HEK293 (cell line): ENCODE data around the gene SIM2.
"Not testable (repeated sequence)": the region's sequence is repeated elsewhere in the genome, so short reads cannot be mapped to it uniquely, and the experiment has no call there.

Source experiments
- CTCF ChIA-PET: fragments of 350-600 bp; formaldehyde crosslinking; extraction: SDS; loops from one replicate; lab custom pipeline; 2021; ENCODE audit warnings: antibody characterized with exemption; lab: Yijun Ruan, JAX
- POLR2A ChIA-PET: fragments of 300-600 bp; formaldehyde crosslinking; extraction: SDS; loops from one replicate; lab custom pipeline; 2020; ENCODE audit warnings: antibody characterized with exemption, inconsistent platforms; lab: Yijun Ruan, JAX
- H3K27ac ChIP-seq: fragments of 200-500 bp; sonication (Bioruptor generic); 2 replicates; pipeline ENCODE4 v1.5.1; 2014; ENCODE audit warnings: low read depth, low read length, control low read depth, inconsistent platforms; ENCODE audit errors: extremely low read depth
- H3K36me3 ChIP-seq, 2 experiments: fragments of 200-500 bp in 1 of 2; sonication (Bioruptor generic) in 1 of 2; 1 replicate in 1 of 2; 2 replicates in 1 of 2; pipeline ENCODE4 v1.5.1; 2014 to 2017; ENCODE audit warnings: inconsistent platforms in 2 of 2, low read length in 2 of 2; ENCODE audit not compliant: control insufficient read depth in 2 of 2, insufficient read depth in 1 of 2
- H3K4me1 ChIP-seq: fragments of 200-500 bp; sonication (Bioruptor generic); 2 replicates; pipeline ENCODE4 v1.5.1; 2014; ENCODE audit warnings: mild to moderate bottlenecking, low read length, inconsistent platforms; ENCODE audit not compliant: control insufficient read depth, insufficient read depth
- H3K4me3 ChIP-seq: 2 replicates; pipeline ENCODE4 v1.5.1; 2011; ENCODE audit warnings: low read depth, mild to moderate bottlenecking, control low read depth, low read length, moderate library complexity
- H3K9me3 ChIP-seq: fragments of 200-500 bp; sonication (Bioruptor generic); 2 replicates; pipeline ENCODE4 v1.5.1; 2014; ENCODE audit warnings: low read depth, low read length, inconsistent platforms; ENCODE audit not compliant: control insufficient read depth, insufficient read depth
- EGR2 ChIP-seq: fragments of 450-650 bp; formaldehyde crosslinking; IDR thresholded peaks from 2 replicates; pipeline ENCODE4 v1.5.1; 2016; ENCODE audit warnings: low read depth, missing biosample characterization, missing genetic modification characterization
- GFI1B ChIP-seq: fragments of 450-650 bp; formaldehyde crosslinking; IDR thresholded peaks from 2 replicates; pipeline ENCODE4 v1.5.1; 2016; ENCODE audit warnings: missing biosample characterization, missing genetic modification characterization
- GLI4 ChIP-seq: fragments of 450-650 bp; formaldehyde crosslinking; IDR thresholded peaks from 2 replicates; pipeline ENCODE4 v1.5.1; 2016; ENCODE audit warnings: missing biosample characterization, missing genetic modification characterization
- HOXA7 ChIP-seq: sonication (generic); formaldehyde crosslinking; IDR thresholded peaks from 2 replicates; pipeline ENCODE4 v1.8.1; 2022; ENCODE audit warnings: missing genetic modification reagents, borderline replicate concordance
- OVOL3 ChIP-seq: fragments of 450-650 bp; formaldehyde crosslinking; IDR thresholded peaks from 2 replicates; pipeline ENCODE4 v1.5.1; 2016; ENCODE audit warnings: missing biosample characterization, missing genetic modification characterization
- REST ChIP-seq: fragments of 450-650 bp; formaldehyde crosslinking; IDR thresholded peaks from 2 replicates; pipeline ENCODE4 v1.5.1; 2016; ENCODE audit warnings: missing biosample characterization, missing genetic modification characterization
- SP3 ChIP-seq: fragments of 450-650 bp; formaldehyde crosslinking; IDR thresholded peaks from 2 replicates; pipeline ENCODE4 v1.5.1; 2016; ENCODE audit warnings: missing biosample characterization, missing genetic modification characterization
- ZFP37 ChIP-seq: fragments of 450-650 bp; formaldehyde crosslinking; IDR thresholded peaks from 2 replicates; pipeline ENCODE4 v1.5.1; 2016; ENCODE audit warnings: missing biosample characterization, missing genetic modification characterization
- ZFP69B ChIP-seq: fragments of 450-650 bp; formaldehyde crosslinking; IDR thresholded peaks from 2 replicates; pipeline ENCODE4 v1.5.1; 2016; ENCODE audit warnings: missing biosample characterization, missing genetic modification characterization
- ZNF112 ChIP-seq: fragments of 450-650 bp; formaldehyde crosslinking; IDR thresholded peaks from 2 replicates; pipeline ENCODE4 v1.5.0; 2017; ENCODE audit warnings: missing biosample characterization, missing genetic modification characterization
- ZNF140 ChIP-seq: fragments of 450-650 bp; formaldehyde crosslinking; IDR thresholded peaks from 2 replicates; pipeline ENCODE4 v1.5.1; 2016; ENCODE audit warnings: missing biosample characterization, missing genetic modification characterization
- ZNF146 ChIP-seq: fragments of 450-650 bp; formaldehyde crosslinking; IDR thresholded peaks from 2 replicates; pipeline ENCODE4 v1.5.1; 2016; ENCODE audit warnings: missing biosample characterization, missing genetic modification characterization
- ZNF175 ChIP-seq: fragments of 450-650 bp; formaldehyde crosslinking; IDR thresholded peaks from 2 replicates; pipeline ENCODE4 v1.5.1; 2016; ENCODE audit warnings: missing biosample characterization, missing genetic modification characterization
- ZNF2 ChIP-seq: fragments of 450-650 bp; formaldehyde crosslinking; IDR thresholded peaks from 2 replicates; pipeline ENCODE4 v1.5.1; 2016; ENCODE audit warnings: missing biosample characterization, missing genetic modification characterization
- ZNF311 ChIP-seq: fragments of 450-650 bp; formaldehyde crosslinking; IDR thresholded peaks from 2 replicates; pipeline ENCODE4 v1.5.1; 2017; ENCODE audit warnings: missing biosample characterization, missing genetic modification characterization, borderline replicate concordance
- ZNF335 ChIP-seq: fragments of 450-650 bp; formaldehyde crosslinking; conservative IDR thresholded peaks from 2 replicates; pipeline ENCODE4 v1.5.1; 2016; ENCODE audit warnings: missing biosample characterization, missing genetic modification characterization
- ZNF394 ChIP-seq: fragments of 450-650 bp; formaldehyde crosslinking; IDR thresholded peaks from 2 replicates; pipeline ENCODE4 v1.5.1; 2016; ENCODE audit warnings: missing biosample characterization, missing genetic modification characterization, mild to moderate bottlenecking, moderate library complexity, borderline replicate concordance
- ZNF426 ChIP-seq: fragments of 450-650 bp; formaldehyde crosslinking; IDR thresholded peaks from 2 replicates; pipeline ENCODE4 v1.5.1; 2017; ENCODE audit warnings: missing biosample characterization, missing genetic modification characterization, mild to moderate bottlenecking, inconsistent platforms, moderate library complexity
- ZNF514 ChIP-seq: fragments of 450-650 bp; formaldehyde crosslinking; IDR thresholded peaks from 2 replicates; pipeline ENCODE4 v1.5.1; 2016; ENCODE audit warnings: missing biosample characterization, missing genetic modification characterization
- ZNF561 ChIP-seq: fragments of 450-650 bp; IDR thresholded peaks from 2 replicates; pipeline ENCODE4 v1.5.1; 2018; ENCODE audit warnings: missing biosample characterization, missing genetic modification characterization, borderline replicate concordance
- ZNF791 ChIP-seq: fragments of 450-650 bp; formaldehyde crosslinking; IDR thresholded peaks from 2 replicates; pipeline ENCODE4 v1.5.1; 2016; ENCODE audit warnings: missing biosample characterization, missing genetic modification characterization
- TF ChIP-seq, protein P1 (sequence below): fragments of 450-650 bp; formaldehyde crosslinking; conservative IDR thresholded peaks from 2 replicates; pipeline ENCODE4 v1.5.1; 2016; ENCODE audit warnings: low read depth, missing biosample characterization, missing genetic modification characterization

Gene SIM2

DNA sequence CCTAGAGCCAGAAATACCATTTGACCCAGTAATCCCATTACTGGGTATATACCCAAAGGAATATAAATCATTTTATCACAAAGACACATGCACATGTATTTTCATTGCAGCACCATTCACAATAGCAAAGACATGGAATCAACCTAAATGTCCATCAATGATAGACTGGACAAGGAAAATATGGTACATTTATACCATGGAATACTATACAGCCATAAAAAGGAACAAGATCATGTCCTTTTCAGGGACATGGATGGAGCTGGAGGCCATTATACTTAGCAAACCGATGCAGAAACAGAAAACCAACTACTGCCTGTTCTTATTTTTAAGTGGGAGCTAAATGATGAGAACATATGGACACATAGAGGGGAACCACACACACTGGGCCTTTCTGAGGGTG lies 41.6 kb upstream of the SIM2 start:
- H3K4me3 ChIP-seq, H3K9me3 ChIP-seq, H3K4me1 ChIP-seq, POLR2A ChIA-PET, H3K27ac ChIP-seq, H3K36me3 ChIP-seq: not testable (repeated sequence)
- CTCF ChIA-PET, result interaction anchor here (4.5 kb wide), 1 partner anchor 27 kb away, joined by 31 read pairs; no protein-coding TSS in a partner anchor
- TF ChIP-seq ZNF146 (tag by site-specific recombination), result peak; percentile 99

- ChIA-PET CTCF (interaction anchor here (0.6 to 4.5 kb wide), 6 partner anchors 11 to 196 kb away, joined by 3 to 31 read pairs (median 4); no protein-coding TSS in a partner anchor), POLR2A (no interaction called here)
- TF ChIP-seq OVOL3 (no peak), ZNF426 (tag by site-specific recombination) (peak; percentile 41), ZNF561 (tag by site-specific recombination) (no peak), ZNF394 (peak; percentile 32; the same call in 1 of the 2 replicates)
- Histone ChIP-seq H3K4me3 (no peak overlapping the region), H3K9me3 (no peaks in the 10 kb centered on the region), H3K36me3 (no peaks in the 10 kb centered on the region), H3K27ac (no peak overlapping the region), H3K4me1 (no peaks in the 10 kb centered on the region)
Measured at GRCh38 chr21:36657999-36658398, 40.9 kb upstream of the SIM2 start.

GRCh38 chr21:36658926-36659325 lies 40.0 kb upstream of the SIM2 start:
- no peak overlapping the region for H3K27ac ChIP-seq
- H3K9me3 ChIP-seq, result no peaks in the 10 kb centered on the region
- H3K36me3 ChIP-seq, result no peaks in the 10 kb centered on the region
- no peak overlapping the region for H3K4me3 ChIP-seq
- H3K4me1 ChIP-seq, result no peaks in the 10 kb centered on the region
- no peak for TF ChIP-seq GLI4 (tag by site-specific recombination)
- TF ChIP-seq HOXA7 (CRISPR knock-in tag), result no peak
- TF ChIP-seq, protein P1, sequence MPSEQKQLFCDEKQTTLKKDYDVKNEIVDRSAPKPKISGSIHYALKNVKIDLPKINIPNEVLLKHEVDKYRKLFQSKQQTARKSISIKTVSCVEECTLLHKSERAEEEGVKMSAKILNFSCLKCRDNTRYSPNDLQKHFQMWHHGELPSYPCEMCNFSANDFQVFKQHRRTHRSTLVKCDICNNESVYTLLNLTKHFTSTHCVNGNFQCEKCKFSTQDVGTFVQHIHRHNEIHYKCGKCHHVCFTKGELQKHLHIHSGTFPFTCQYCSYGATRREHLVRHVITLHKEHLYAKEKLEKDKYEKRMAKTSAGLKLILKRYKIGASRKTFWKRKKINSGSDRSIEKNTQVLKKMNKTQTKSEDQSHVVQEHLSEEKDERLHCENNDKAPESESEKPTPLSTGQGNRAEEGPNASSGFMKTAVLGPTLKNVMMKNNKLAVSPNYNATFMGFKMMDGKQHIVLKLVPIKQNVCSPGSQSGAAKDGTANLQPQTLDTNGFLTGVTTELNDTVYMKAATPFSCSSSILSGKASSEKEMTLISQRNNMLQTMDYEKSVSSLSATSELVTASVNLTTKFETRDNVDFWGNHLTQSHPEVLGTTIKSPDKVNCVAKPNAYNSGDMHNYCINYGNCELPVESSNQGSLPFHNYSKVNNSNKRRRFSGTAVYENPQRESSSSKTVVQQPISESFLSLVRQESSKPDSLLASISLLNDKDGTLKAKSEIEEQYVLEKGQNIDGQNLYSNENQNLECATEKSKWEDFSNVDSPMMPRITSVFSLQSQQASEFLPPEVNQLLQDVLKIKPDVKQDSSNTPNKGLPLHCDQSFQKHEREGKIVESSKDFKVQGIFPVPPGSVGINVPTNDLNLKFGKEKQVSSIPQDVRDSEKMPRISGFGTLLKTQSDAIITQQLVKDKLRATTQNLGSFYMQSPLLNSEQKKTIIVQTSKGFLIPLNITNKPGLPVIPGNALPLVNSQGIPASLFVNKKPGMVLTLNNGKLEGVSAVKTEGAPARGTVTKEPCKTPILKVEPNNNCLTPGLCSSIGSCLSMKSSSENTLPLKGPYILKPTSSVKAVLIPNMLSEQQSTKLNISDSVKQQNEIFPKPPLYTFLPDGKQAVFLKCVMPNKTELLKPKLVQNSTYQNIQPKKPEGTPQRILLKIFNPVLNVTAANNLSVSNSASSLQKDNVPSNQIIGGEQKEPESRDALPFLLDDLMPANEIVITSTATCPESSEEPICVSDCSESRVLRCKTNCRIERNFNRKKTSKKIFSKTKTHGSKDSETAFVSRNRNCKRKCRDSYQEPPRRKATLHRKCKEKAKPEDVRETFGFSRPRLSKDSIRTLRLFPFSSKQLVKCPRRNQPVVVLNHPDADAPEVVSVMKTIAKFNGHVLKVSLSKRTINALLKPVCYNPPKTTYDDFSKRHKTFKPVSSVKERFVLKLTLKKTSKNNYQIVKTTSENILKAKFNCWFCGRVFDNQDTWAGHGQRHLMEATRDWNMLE (tag by site-specific recombination), result no peak
- TF ChIP-seq GFI1B (tag by site-specific recombination), result no peak
- no peak for TF ChIP-seq ZNF112 (tag by site-specific recombination)
- no peak for TF ChIP-seq ZNF514 (tag by site-specific recombination)
- no peak for TF ChIP-seq ZFP69B (tag by site-specific recombination)
- no peak for TF ChIP-seq ZNF791 (tag by site-specific recombination)
- no peak for TF ChIP-seq ZNF2
- no peak for TF ChIP-seq ZFP37
- TF ChIP-seq ZNF140 (tag by site-specific recombination), result no peak
- TF ChIP-seq REST, result no peak
- no peak for TF ChIP-seq ZNF335 (tag by site-specific recombination)
- TF ChIP-seq SP3 (tag by site-specific recombination), result no peak
- TF ChIP-seq ZNF311, result no peak
- TF ChIP-seq EGR2, result no peak
- TF ChIP-seq ZNF175 (tag by site-specific recombination), result no peak
- ChIA-PET CTCF (interaction anchor here (0.7 to 4.5 kb wide), 4 partner anchors 12 to 271 kb away, joined by 3 to 31 read pairs (median 4); no protein-coding TSS in a partner anchor), POLR2A (no interaction called here)
